NCI-H1092 treated with DMSO at 0.1 percent for 48 hours (cell line): ENCODE data around the gene TET2.
"Not testable (repeated sequence)": the region's sequence is repeated elsewhere in the genome, so short reads cannot be mapped to it uniquely, and the experiment has no call there.

Experiments used
- DNase-seq: peaks from one replicate; lab custom pipeline; 2025; lab: John Stamatoyannopoulos, UW

Gene TET2

GRCh38 chr4:105291925-105292324 lies 145.2 kb downstream of the TET2 start:
- DNase-seq = no peak

- no peak for DNase-seq
Observed at GRCh38 chr4:105293360-105293759, 146.7 kb downstream of the TET2 start.

- no peak for DNase-seq
Observed at GRCh38 chr4:105296672-105297071, 150.0 kb downstream of the TET2 start.

- not testable (repeated sequence) for DNase-seq
Observed at GRCh38 chr4:105299027-105299426, 152.4 kb downstream of the TET2 start.

- DNase-seq = no peak
Observed at GRCh38 chr4:105304085-105304484, 157.4 kb downstream of the TET2 start.

GRCh38 chr4:105305019-105305836 lies 158.6 kb downstream of the TET2 start:
- DNase-seq = no peak

GRCh38 chr4:105306158-105306781 lies 159.6 kb downstream of the TET2 start:
- DNase-seq = no peak

- no peak for DNase-seq
Observed at GRCh38 chr4:105306820-105307219, 160.1 kb downstream of the TET2 start.

GRCh38 chr4:105318486-105318885 lies 171.8 kb downstream of the TET2 start:
- DNase-seq = no peak

- DNase-seq = no peak
Observed at GRCh38 chr4:105327222-105327621, 180.5 kb downstream of the TET2 start.

GRCh38 chr4:105327956-105328355 lies 181.3 kb downstream of the TET2 start:
- no peak for DNase-seq

GRCh38 chr4:105329081-105329480 lies 182.4 kb downstream of the TET2 start:
- DNase-seq = no peak
